ENCODE results near the gene LAMC1. TPM values are rescaled to one million over a fixed set of nuclear protein-coding genes. Genes with fewer than 3 reads are reported as not detected.

LAMC1 gene
- total RNA-seq, 2 experiments from 2014 or later: not detected

- peaks cover 5% of the 10 kb centered on the region for H3K27me3 Mint-ChIP-seq
- H3K36me3 Mint-ChIP-seq (ENCODE audit: low read depth): no peaks in the 10 kb centered on the region
- ChIA-PET CTCF (no interaction called here), POLR2A (no interaction called here)
- intact Hi-C loops (cut with DNase I, micrococcal nuclease): no loop called here
- H3K9me3 Mint-ChIP-seq: no peaks in the 10 kb centered on the region
- H3K4me1 Mint-ChIP-seq (ENCODE audit: low read depth): no peaks in the 10 kb centered on the region
- Histone ChIP-seq H3K27ac (ENCODE audit: low read depth in 1 of 2, low read length in 2 of 2) (no peak overlapping the region), H3K4me3 (ENCODE audit: low read length) (no peak overlapping the region), H3K27me3 (ENCODE audit: control insufficient read depth in 1 of 2, insufficient read depth in 2 of 2, low read length in 2 of 2) (no peaks in the 10 kb centered on the region), H3K4me1 (ENCODE audit: insufficient read depth, low read length) (no peaks in the 10 kb centered on the region), H3K36me3 (ENCODE audit: insufficient read depth, low read length) (no peaks in the 10 kb centered on the region), H3K9me3 (ENCODE audit: control insufficient read depth in 1 of 2, insufficient read depth in 1 of 2, low read length in 2 of 2) (no peaks in the 10 kb centered on the region)
- TF ChIP-seq CTCF (IDR thresholded peaks at IDR 0.05): no peak
- ATAC-seq (ENCODE audit: poor library complexity): no peak
- no peak for DNase-seq
- no peak overlapping the region for H3K27ac Mint-ChIP-seq
- H3K4me3 Mint-ChIP-seq: no peak overlapping the region
Observed at GRCh38 chr1:183125279-183125999, 102.2 kb downstream of the LAMC1 start.

- Histone ChIP-seq H3K27ac (ENCODE audit: low read depth in 1 of 2, low read length in 2 of 2) (no peak overlapping the region), H3K4me3 (ENCODE audit: low read length) (no peak overlapping the region), H3K27me3 (ENCODE audit: control insufficient read depth in 1 of 2, insufficient read depth in 2 of 2, low read length in 2 of 2) (no peaks in the 10 kb centered on the region), H3K4me1 (ENCODE audit: insufficient read depth, low read length) (no peaks in the 10 kb centered on the region), H3K36me3 (ENCODE audit: insufficient read depth, low read length) (no peaks in the 10 kb centered on the region), H3K9me3 (ENCODE audit: control insufficient read depth in 1 of 2, insufficient read depth in 1 of 2, low read length in 2 of 2) (no peaks in the 10 kb centered on the region)
- no peak for ATAC-seq (ENCODE audit: poor library complexity)
- Mint-ChIP-seq H3K27me3 (peaks cover 5% of the 10 kb centered on the region), H3K9me3 (no peaks in the 10 kb centered on the region), H3K4me3 (no peak overlapping the region), H3K4me1 (ENCODE audit: low read depth) (no peaks in the 10 kb centered on the region), H3K27ac (no peak overlapping the region), H3K36me3 (ENCODE audit: low read depth) (no peaks in the 10 kb centered on the region)
- POLR2A ChIA-PET: no interaction called here
- intact Hi-C loops (cut with DNase I, micrococcal nuclease): no loop called here
- CTCF ChIA-PET: no interaction called here
- DNase-seq: no peak
- no peak for TF ChIP-seq CTCF (IDR thresholded peaks at IDR 0.05)
Observed at GRCh38 chr1:183126000-183126366, 102.8 kb downstream of the LAMC1 start.

GRCh38 chr1:183126528-183126927 lies 103.3 kb downstream of the LAMC1 start:
- no peak overlapping the region for H3K27ac Mint-ChIP-seq
- Histone ChIP-seq H3K4me3 (ENCODE audit: low read length) (no peak overlapping the region), H3K27me3 (ENCODE audit: control insufficient read depth in 1 of 2, insufficient read depth in 2 of 2, low read length in 2 of 2) (no peaks in the 10 kb centered on the region), H3K27ac (ENCODE audit: low read depth in 1 of 2, low read length in 2 of 2) (no peak overlapping the region), H3K9me3 (ENCODE audit: control insufficient read depth in 1 of 2, insufficient read depth in 1 of 2, low read length in 2 of 2) (no peaks in the 10 kb centered on the region), H3K4me1 (ENCODE audit: insufficient read depth, low read length) (no peaks in the 10 kb centered on the region), H3K36me3 (ENCODE audit: insufficient read depth, low read length) (no peaks in the 10 kb centered on the region)
- no peaks in the 10 kb centered on the region for H3K9me3 Mint-ChIP-seq
- H3K4me3 Mint-ChIP-seq: no peak overlapping the region
- CTCF ChIA-PET: no interaction called here
- H3K36me3 Mint-ChIP-seq (ENCODE audit: low read depth): no peaks in the 10 kb centered on the region
- no peak for TF ChIP-seq CTCF (IDR thresholded peaks at IDR 0.05)
- intact Hi-C loops (cut with DNase I, micrococcal nuclease): no loop called here
- peaks cover 3% of the 10 kb centered on the region for H3K4me1 Mint-ChIP-seq (ENCODE audit: low read depth)
- ATAC-seq (ENCODE audit: poor library complexity) (no peak), DNase-seq (no peak)
- POLR2A ChIA-PET: no interaction called here
- peaks cover 5% of the 10 kb centered on the region for H3K27me3 Mint-ChIP-seq

All from CD4-positive, alpha-beta T cell (primary cell).